Measurements from ENCODE around the gene COPS9. TPM values are rescaled to one million over a fixed set of nuclear protein-coding genes. Genes with fewer than 3 reads are reported as not detected.

The COPS9 gene
- total and polyA plus RNA-seq, 2 donors (not counting 1 experiment from before 2014, with no cell fraction given), result 104 to 176 TPM

DNA sequence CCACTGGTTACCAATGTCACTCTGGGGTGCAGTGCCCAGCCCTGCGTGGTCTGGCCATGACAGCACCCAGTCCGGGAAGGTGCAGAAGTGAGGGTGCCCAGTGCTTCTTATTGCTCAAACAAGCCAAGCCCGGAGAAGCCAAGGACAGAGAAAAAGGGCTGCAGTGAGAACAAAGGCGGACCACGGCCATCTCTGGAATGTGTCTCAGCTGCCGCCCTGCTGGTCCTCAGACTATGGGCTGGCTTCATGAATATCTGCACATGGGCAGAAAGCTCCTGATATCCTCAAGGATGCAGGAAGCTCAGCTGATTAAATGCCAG, 28.7 kb downstream of the COPS9 start:
- no peaks in the 10 kb centered on the region for H3K9me3 ChIP-seq (ENCODE audit: control insufficient read depth, insufficient read depth, low read depth, low read length)
- no peaks in the 10 kb centered on the region for H4K20me1 ChIP-seq (ENCODE audit: control insufficient read depth, extremely low read depth, insufficient read depth, low read length)
- DNase-seq (ENCODE audit: low read depth in 2 of 2), result no peak
- H3K27ac ChIP-seq (ENCODE audit: insufficient read depth, low read length), result no peak overlapping the region
- H3K4me1 ChIP-seq (ENCODE audit: control insufficient read depth, extremely low read depth, insufficient read depth, low read length), result no peaks in the 10 kb centered on the region
- H3K36me3 ChIP-seq (ENCODE audit: control insufficient read depth, insufficient read depth, low read length), result no peaks in the 10 kb centered on the region
- no peak overlapping the region for H3K9ac ChIP-seq (ENCODE audit: insufficient read depth, low read length)
- no peak overlapping the region for H3K4me3 ChIP-seq (replicated peaks in 1 of 4; ENCODE audit: control extremely low read depth in 1 of 4, insufficient read depth in 1 of 4, low read depth in 3 of 4, low read length in 4 of 4)
- no peak overlapping the region for H3K4me2 ChIP-seq (ENCODE audit: extremely low read depth, insufficient read depth, low read length)
- H3K79me2 ChIP-seq (ENCODE audit: control insufficient read depth, insufficient read depth, low read length), result no peaks in the 10 kb centered on the region
- H3K27me3 ChIP-seq (ENCODE audit: control insufficient read depth, insufficient read depth, low read length), result peaks cover 4% of the 10 kb centered on the region
- TF ChIP-seq EZH2 (IDR thresholded peaks at IDR 0.05; ENCODE audit: low read length, missing control alignments) (no peak), CTCF (conservative IDR thresholded peaks at IDR 0.05 in 1 of 2, IDR thresholded peaks at IDR 0.05 in 1 of 2; ENCODE audit: low read depth in 1 of 2, low read length in 2 of 2) (no peak)
- H2AFZ ChIP-seq (ENCODE audit: low read length), result no peak overlapping the region

GRCh38 chr2:240106765-240107476, 29.2 kb downstream of the COPS9 start:
- H3K9ac ChIP-seq (ENCODE audit: insufficient read depth, low read length), result no peak overlapping the region
- H3K4me1 ChIP-seq (ENCODE audit: control insufficient read depth, extremely low read depth, insufficient read depth, low read length), result no peaks in the 10 kb centered on the region
- no peaks in the 10 kb centered on the region for H3K79me2 ChIP-seq (ENCODE audit: control insufficient read depth, insufficient read depth, low read length)
- no peaks in the 10 kb centered on the region for H4K20me1 ChIP-seq (ENCODE audit: control insufficient read depth, extremely low read depth, insufficient read depth, low read length)
- H3K4me2 ChIP-seq (ENCODE audit: extremely low read depth, insufficient read depth, low read length), result no peak overlapping the region
- peaks cover 4% of the 10 kb centered on the region for H3K27me3 ChIP-seq (ENCODE audit: control insufficient read depth, insufficient read depth, low read length)
- DNase-seq (ENCODE audit: low read depth in 2 of 2), result no peak
- no peaks in the 10 kb centered on the region for H3K9me3 ChIP-seq (ENCODE audit: control insufficient read depth, insufficient read depth, low read depth, low read length)
- TF ChIP-seq CTCF (conservative IDR thresholded peaks at IDR 0.05 in 1 of 2, IDR thresholded peaks at IDR 0.05 in 1 of 2; ENCODE audit: low read depth in 1 of 2, low read length in 2 of 2) (no peak), EZH2 (IDR thresholded peaks at IDR 0.05; ENCODE audit: low read length, missing control alignments) (no peak)
- no peak overlapping the region for H3K4me3 ChIP-seq (replicated peaks in 1 of 4; ENCODE audit: control extremely low read depth in 1 of 4, insufficient read depth in 1 of 4, low read depth in 3 of 4, low read length in 4 of 4)
- no peak overlapping the region for H2AFZ ChIP-seq (ENCODE audit: low read length)
- no peaks in the 10 kb centered on the region for H3K36me3 ChIP-seq (ENCODE audit: control insufficient read depth, insufficient read depth, low read length)
- H3K27ac ChIP-seq (ENCODE audit: insufficient read depth, low read length), result no peak overlapping the region

DNA sequence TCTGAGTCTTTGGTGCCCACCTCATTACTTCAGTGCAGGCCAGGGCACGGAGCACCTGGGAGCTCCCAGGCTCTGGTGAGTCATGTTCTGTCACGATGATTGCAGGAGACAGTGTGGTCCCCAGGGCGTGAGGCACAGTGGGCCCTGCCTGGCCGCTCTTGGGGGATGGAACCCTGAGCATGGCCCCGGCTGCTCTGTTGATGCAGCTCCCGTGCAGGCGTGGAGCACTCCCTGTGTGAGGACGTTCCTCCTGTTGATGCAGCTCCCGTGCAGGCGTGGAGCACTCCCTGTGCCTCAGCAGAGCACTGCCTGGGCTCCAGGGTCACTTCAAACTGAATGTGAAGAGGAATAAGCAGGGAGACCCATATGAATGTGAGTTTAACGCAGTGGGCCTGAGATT, 30.1 kb downstream of the COPS9 start:
- no peaks in the 10 kb centered on the region for H3K79me2 ChIP-seq (ENCODE audit: control insufficient read depth, insufficient read depth, low read length)
- H3K4me1 ChIP-seq (ENCODE audit: control insufficient read depth, extremely low read depth, insufficient read depth, low read length), result no peaks in the 10 kb centered on the region
- no peaks in the 10 kb centered on the region for H3K9me3 ChIP-seq (ENCODE audit: control insufficient read depth, insufficient read depth, low read depth, low read length)
- TF ChIP-seq EZH2 (IDR thresholded peaks at IDR 0.05; ENCODE audit: low read length, missing control alignments) (no peak), CTCF (conservative IDR thresholded peaks at IDR 0.05 in 1 of 2, IDR thresholded peaks at IDR 0.05 in 1 of 2; ENCODE audit: low read depth in 1 of 2, low read length in 2 of 2) (no peak)
- no peak overlapping the region for H3K4me3 ChIP-seq (replicated peaks in 1 of 4; ENCODE audit: control extremely low read depth in 1 of 4, insufficient read depth in 1 of 4, low read depth in 3 of 4, low read length in 4 of 4)
- no peaks in the 10 kb centered on the region for H4K20me1 ChIP-seq (ENCODE audit: control insufficient read depth, extremely low read depth, insufficient read depth, low read length)
- no peak overlapping the region for H3K9ac ChIP-seq (ENCODE audit: insufficient read depth, low read length)
- H3K36me3 ChIP-seq (ENCODE audit: control insufficient read depth, insufficient read depth, low read length), result no peaks in the 10 kb centered on the region
- no peak overlapping the region for H2AFZ ChIP-seq (ENCODE audit: low read length)
- H3K4me2 ChIP-seq (ENCODE audit: extremely low read depth, insufficient read depth, low read length), result no peak overlapping the region
- no peaks in the 10 kb centered on the region for H3K27me3 ChIP-seq (ENCODE audit: control insufficient read depth, insufficient read depth, low read length)
- no peak overlapping the region for H3K27ac ChIP-seq (ENCODE audit: insufficient read depth, low read length)
- no peak for DNase-seq (ENCODE audit: low read depth in 2 of 2)

Measured in fibroblast of lung (primary cell).